CD14-positive monocyte (primary cell): ENCODE measurements around the gene FNDC11. TPM values are rescaled to one million over a fixed set of nuclear protein-coding genes. Genes with fewer than 3 reads are reported as not detected.

Source experiments
- DNase-seq, 3 donors: peaks; one replicate each; pipeline ENCODE4 v3.0.0-alpha.2; 2011 to 2022
- H2AFZ ChIP-seq: 2 replicates; pipeline ENCODE4 v1.6.0; 2012; ENCODE audit warnings: mild to moderate bottlenecking, low read depth, low read length, inconsistent platforms; ENCODE audit not compliant: insufficient read depth, poor library complexity, severe bottlenecking
- H3K27ac ChIP-seq, 2 donors: 1 replicate in 1 of 2; 2 replicates in 1 of 2; pipeline ENCODE4 v1.5.1; 2012 to 2013; ENCODE audit warnings: low read length in 2 of 2, control low read depth in 1 of 2, inconsistent platforms in 1 of 2, low read depth in 1 of 2, mild to moderate bottlenecking in 1 of 2
- H3K27me3 ChIP-seq, 2 donors: one replicate each; pipeline versions ENCODE4 v1.6.0 to v1.6.1; 2011 to 2013; ENCODE audit warnings: low read length in 2 of 2; ENCODE audit not compliant: control insufficient read depth in 2 of 2, insufficient read depth in 2 of 2
- H3K36me3 ChIP-seq, 2 donors: replicated peaks in 1 of 2; 1 replicate in 1 of 2; 2 replicates in 1 of 2; pipeline versions ENCODE4 v1.5.1 to v1.6.1; 2012 to 2013; ENCODE audit warnings: low read length in 2 of 2, control low read depth in 1 of 2, inconsistent platforms in 1 of 2, mild to moderate bottlenecking in 1 of 2; ENCODE audit not compliant: insufficient read depth in 2 of 2, control insufficient read depth in 1 of 2
- H3K4me1 ChIP-seq, 2 donors: 1 replicate in 1 of 2; 2 replicates in 1 of 2; pipeline versions ENCODE4 v1.5.1 to v1.6.1; 2012 to 2013; ENCODE audit warnings: low read length in 2 of 2, control low read depth in 1 of 2, inconsistent platforms in 1 of 2, mild to moderate bottlenecking in 1 of 2, moderate library complexity in 1 of 2; ENCODE audit not compliant: insufficient read depth in 2 of 2, control insufficient read depth in 1 of 2
- H3K4me2 ChIP-seq: replicated peaks from 2 replicates; pipeline ENCODE3; 2012; ENCODE audit warnings: low read length, moderate library complexity, mild to moderate bottlenecking; ENCODE audit not compliant: poor library complexity, severe bottlenecking; ENCODE audit errors: extremely low read depth
- H3K4me3 ChIP-seq, 3 experiments: fragments of 200-600 bp in 1 of 3; sonication (generic) in 1 of 3; replicated peaks in 1 of 3; 1 replicate in 2 of 3; 2 replicates in 1 of 3; pipeline ENCODE4 v1.5.1; 2011 to 2013; ENCODE audit warnings: low read length in 3 of 3, mild to moderate bottlenecking in 3 of 3, control low read depth in 2 of 3, low read depth in 2 of 3, inconsistent platforms in 1 of 3, moderate library complexity in 1 of 3
- H3K79me2 ChIP-seq: 2 replicates; pipeline ENCODE4 v1.6.0; 2012; ENCODE audit warnings: mild to moderate bottlenecking, control low read depth, inconsistent platforms, low read length, moderate library complexity; ENCODE audit not compliant: insufficient read depth
- H3K9ac ChIP-seq: 2 replicates; pipeline ENCODE4 v1.6.0; 2017; ENCODE audit warnings: low read length, mild to moderate bottlenecking; ENCODE audit not compliant: insufficient read depth, poor library complexity, severe bottlenecking
- H3K9me3 ChIP-seq, 2 donors: replicated peaks in 1 of 2; 1 replicate in 1 of 2; 2 replicates in 1 of 2; pipeline versions ENCODE4 v1.5.1 to v1.6.1; 2012 to 2013; ENCODE audit warnings: low read length in 2 of 2, control low read depth in 1 of 2; ENCODE audit not compliant: control insufficient read depth in 1 of 2, insufficient read depth in 1 of 2
- H4K20me1 ChIP-seq: 2 replicates; pipeline ENCODE4 v1.6.0; 2012; ENCODE audit warnings: mild to moderate bottlenecking, low read length, control low read depth, moderate library complexity; ENCODE audit not compliant: insufficient read depth
- H3K27ac Mint-ChIP-seq, 7 donors: one replicate each; pipeline ENCODE4 v1.8.0; 2020; ENCODE audit warnings: mild to moderate bottlenecking in 7 of 7, mixed read lengths in 7 of 7, moderate library complexity in 6 of 7, inconsistent platforms in 2 of 7
- H3K27me3 Mint-ChIP-seq, 3 donors: one replicate each; pipeline ENCODE4 v1.8.0; 2021 to 2022; ENCODE audit warnings: low read depth in 3 of 3, mild to moderate bottlenecking in 3 of 3, mixed read lengths in 3 of 3, moderate library complexity in 3 of 3, inconsistent platforms in 1 of 3
- H3K36me3 Mint-ChIP-seq, 2 donors: one replicate each; pipeline ENCODE4 v1.8.0; 2020; ENCODE audit warnings: mixed read lengths in 2 of 2, inconsistent platforms in 1 of 2, mild to moderate bottlenecking in 1 of 2
- H3K4me1 Mint-ChIP-seq: one replicate; pipeline ENCODE4 v1.8.0; 2020; ENCODE audit warnings: mild to moderate bottlenecking, mixed read lengths
- H3K4me3 Mint-ChIP-seq, 2 donors: one replicate each; pipeline ENCODE4 v1.8.0; 2020; ENCODE audit warnings: mild to moderate bottlenecking in 2 of 2, mixed read lengths in 2 of 2, moderate library complexity in 1 of 2
- H3K9me3 Mint-ChIP-seq, 7 donors: one replicate each; pipeline ENCODE4 v1.8.0; 2020 to 2022; ENCODE audit warnings: mixed read lengths in 7 of 7, mild to moderate bottlenecking in 6 of 7, moderate library complexity in 6 of 7, inconsistent platforms in 2 of 7
- WGBS: methylation state at CpG from one replicate; pipeline ENCODE4 v1.1.5; 2013; ENCODE audit warnings: missing lambda C conversion rate; ENCODE audit not compliant: insufficient coverage; 5-methylcytosine and 5-hydroxymethylcytosine counted together
- intact Hi-C, 2 donors: fragments of 100-400 bp; cut with micrococcal nuclease; formaldehyde crosslinking; loops; one replicate each; pipeline versions ENCODE4 v1.15.0 to v1.15.1; 2023
- polyA plus RNA-seq, 3 donors: library from polyadenylated mRNA; depleted of rRNA in 1 of 3; unstranded in 2 of 3; stranded (reverse) in 1 of 3; fragments of 300-500 nt in 2 of 3; fragments of >200 nt in 1 of 3; fragmentation: Illumina TruSeq in 2 of 3; gene quantifications; 1 replicate in 2 of 3; 2 replicates in 1 of 3; pipeline ENCODE4 v1.2.3, GENCODE V29; 2012 to 2021
- TF ChIP-seq, protein P1 (sequence below): fragments of 200-600 bp; IDR thresholded peaks from one replicate; pipeline ENCODE4 v1.8.0; 2022; ENCODE audit warnings: antibody characterized with exemption, mild to moderate bottlenecking

The FNDC11 gene
- polyA plus RNA-seq, 3 donors, result 0.23 TPM; not detected in 2

- 10% methylated on average over 32 of the region's 37 CpGs for WGBS
Observed at GRCh38 chr20:63567386-63568169, 13.6 kb downstream of the FNDC11 start.

More at GRCh38 chr20:63567386-63568169, 13.6 kb downstream of the FNDC11 start:
- Histone ChIP-seq H3K36me3 (peaks cover 22 to 52% of the 10 kb centered on the region in 2 donors), H3K9me3 (peaks cover 15 to 16% of the 10 kb centered on the region in 2 donors), H3K4me2 (peak overlapping the region; percentile 91), H3K27me3 (peaks cover 0 to 66% of the 10 kb centered on the region in 2 donors), H3K9ac (peak overlapping the region; percentile 68), H3K27ac (peak overlapping the region; percentile 72 to 91), H3K4me3 (peak overlapping the region; percentile 11 to 73 (median 43)), H3K4me1 (peaks cover 33 to 38% of the 10 kb centered on the region in 2 donors), H3K79me2 (no peaks in the 10 kb centered on the region), H2AFZ (peak overlapping the region; percentile 19), H4K20me1 (peaks cover 96% of the 10 kb centered on the region)
- TF ChIP-seq, protein P1, sequence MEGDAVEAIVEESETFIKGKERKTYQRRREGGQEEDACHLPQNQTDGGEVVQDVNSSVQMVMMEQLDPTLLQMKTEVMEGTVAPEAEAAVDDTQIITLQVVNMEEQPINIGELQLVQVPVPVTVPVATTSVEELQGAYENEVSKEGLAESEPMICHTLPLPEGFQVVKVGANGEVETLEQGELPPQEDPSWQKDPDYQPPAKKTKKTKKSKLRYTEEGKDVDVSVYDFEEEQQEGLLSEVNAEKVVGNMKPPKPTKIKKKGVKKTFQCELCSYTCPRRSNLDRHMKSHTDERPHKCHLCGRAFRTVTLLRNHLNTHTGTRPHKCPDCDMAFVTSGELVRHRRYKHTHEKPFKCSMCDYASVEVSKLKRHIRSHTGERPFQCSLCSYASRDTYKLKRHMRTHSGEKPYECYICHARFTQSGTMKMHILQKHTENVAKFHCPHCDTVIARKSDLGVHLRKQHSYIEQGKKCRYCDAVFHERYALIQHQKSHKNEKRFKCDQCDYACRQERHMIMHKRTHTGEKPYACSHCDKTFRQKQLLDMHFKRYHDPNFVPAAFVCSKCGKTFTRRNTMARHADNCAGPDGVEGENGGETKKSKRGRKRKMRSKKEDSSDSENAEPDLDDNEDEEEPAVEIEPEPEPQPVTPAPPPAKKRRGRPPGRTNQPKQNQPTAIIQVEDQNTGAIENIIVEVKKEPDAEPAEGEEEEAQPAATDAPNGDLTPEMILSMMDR, result peak; percentile 10
- intact Hi-C loops, result loop anchor here (2.0 to 10.0 kb wide), 4 partner anchors 45 to 327 kb away; partner anchors contain the start of genes DNAJC5 (in 1 of the 2) and GMEB2 (in 1 of the 2)
- Mint-ChIP-seq H3K27me3 (peaks cover 28 to 75% (median 53%) of the 10 kb centered on the region in 3 donors), H3K4me1 (peaks cover 26% of the 10 kb centered on the region), H3K36me3 (peaks cover 18 to 41% of the 10 kb centered on the region in 2 donors), H3K4me3 (peak overlapping the region; percentile 76 to 87), H3K27ac (peak overlapping the region; percentile 90 to 97 (median 97)), H3K9me3 (peaks cover 8 to 28% (median 12%) of the 10 kb centered on the region in 7 donors)
- peak; percentile 88 to 93 (median 92) for DNase-seq
